HT-29 (cell line): ENCODE measurements around the gene PTPRT. TPM values are rescaled to one million over a fixed set of nuclear protein-coding genes. Genes with fewer than 3 reads are reported as not detected.

Experiments used
- DNase-seq: peaks from one replicate; pipeline ENCODE4 v3.0.0-alpha.2; 2015; ENCODE audit warnings: low spot score
- total RNA-seq: library from RNA; depleted of rRNA; stranded (reverse); fragments of >200 nt; shearing (Covaris generic); gene quantifications from 2 replicates; pipeline ENCODE4 v1.2.3, GENCODE V29; 2014

The PTPRT gene
- total RNA-seq, 1 experiment from 2014 or later: not detected

GRCh38 chr20:43023836-43024235 lies 165.9 kb downstream of the PTPRT start:
- no peak for DNase-seq

GRCh38 chr20:43022568-43022967 lies 167.1 kb downstream of the PTPRT start:
- DNase-seq: no peak

GRCh38 chr20:43022081-43022480 lies 167.6 kb downstream of the PTPRT start:
- DNase-seq: no peak

- DNase-seq: no peak
Measured at GRCh38 chr20:43017241-43018030, 172.3 kb downstream of the PTPRT start.

GRCh38 chr20:43016257-43016656 lies 173.4 kb downstream of the PTPRT start:
- no peak for DNase-seq

- no peak for DNase-seq
Measured at GRCh38 chr20:43015566-43015965, 174.1 kb downstream of the PTPRT start.

- no peak for DNase-seq
Measured at GRCh38 chr20:43014206-43014605, 175.5 kb downstream of the PTPRT start.

- DNase-seq: no peak
Measured at GRCh38 chr20:43011491-43011890, 178.2 kb downstream of the PTPRT start.

GRCh38 chr20:43009532-43009931 lies 180.2 kb downstream of the PTPRT start:
- no peak for DNase-seq

- no peak for DNase-seq
Measured at GRCh38 chr20:43007525-43007924, 182.2 kb downstream of the PTPRT start.

GRCh38 chr20:43006651-43007375 lies 182.9 kb downstream of the PTPRT start:
- DNase-seq: no peak

- no peak for DNase-seq
Measured at GRCh38 chr20:43003318-43003944, 186.3 kb downstream of the PTPRT start.

GRCh38 chr20:42996141-42996540 lies 193.6 kb downstream of the PTPRT start:
- DNase-seq: no peak

- DNase-seq: no peak
Measured at GRCh38 chr20:42988319-42988718, 201.4 kb downstream of the PTPRT start.

- DNase-seq: no peak
Measured at GRCh38 chr20:42987376-42988114, 202.2 kb downstream of the PTPRT start.

- DNase-seq: no peak
Measured at GRCh38 chr20:42986143-42986773, 203.4 kb downstream of the PTPRT start.

GRCh38 chr20:42985628-42986027 lies 204.1 kb downstream of the PTPRT start:
- no peak for DNase-seq

GRCh38 chr20:42982218-42982617 lies 207.5 kb downstream of the PTPRT start:
- DNase-seq: no peak

- DNase-seq: no peak
Measured at GRCh38 chr20:42981253-42981652, 208.5 kb downstream of the PTPRT start.

GRCh38 chr20:42979720-42980119 lies 210.0 kb downstream of the PTPRT start:
- no peak for DNase-seq
